AG09319 (cell line): Measurements from ENCODE around the gene IRX3.
A peak's percentile ranks its signal among the peaks of the same experiment; 100 is the strongest.

Experiments used
- DNase-seq: peaks from one replicate; pipeline ENCODE4 v3.0.0-alpha.2; 2010; ENCODE audit warnings: low read depth; ENCODE audit errors: extremely low read depth
- CTCF ChIP-seq: IDR thresholded peaks from 2 replicates; pipeline ENCODE4 v1.5.1; 2011; ENCODE audit warnings: low read depth, mild to moderate bottlenecking, inconsistent platforms, low read length, moderate library complexity

The IRX3 gene

GRCh38 chr16:54286366-54287130 is at the start of gene IRX3:
Gene IRX3 (minus strand): TSS chr16:54286787. CDS start chr16:54286050, 737 bp downstream.
- no peak for TF ChIP-seq CTCF
- peak; percentile 63 for DNase-seq

GRCh38 chr16:54335230-54335629 is 48.6 kb upstream of the IRX3 start:
- DNase-seq = no peak
- TF ChIP-seq CTCF = no peak

GRCh38 chr16:54334208-54334607 is 47.6 kb upstream of the IRX3 start:
- no peak for DNase-seq
- TF ChIP-seq CTCF = no peak

- no peak for TF ChIP-seq CTCF
- no peak for DNase-seq
Observed at GRCh38 chr16:54331241-54332002, 44.8 kb upstream of the IRX3 start.

GRCh38 chr16:54327609-54328008 is 41.0 kb upstream of the IRX3 start:
- DNase-seq = no peak
- TF ChIP-seq CTCF = no peak

GRCh38 chr16:54326266-54326662 is 39.7 kb upstream of the IRX3 start:
- TF ChIP-seq CTCF = no peak
- no peak for DNase-seq

GRCh38 chr16:54325616-54326265 is 39.2 kb upstream of the IRX3 start:
- no peak for DNase-seq
- TF ChIP-seq CTCF = no peak
